NCI-H187 (cell line): Measurements from ENCODE around the gene DNAJC4.
A peak's percentile ranks its signal among the peaks of the same experiment; 100 is the strongest.
"Not testable (repeated sequence)": the region's sequence is repeated elsewhere in the genome, so short reads cannot be mapped to it uniquely, and the experiment has no call there.

Experiments
- DNase-seq, 2 experiments: peaks; one replicate each; lab custom pipeline; 2025; lab: John Stamatoyannopoulos, UW

The DNAJC4 gene

GRCh38 chr11:64245797-64246620 is 15.7 kb downstream of the DNAJC4 start:
- no peak for DNase-seq

GRCh38 chr11:64246621-64246870 is 16.2 kb downstream of the DNAJC4 start:
- not testable (repeated sequence) for DNase-seq

GRCh38 chr11:64246871-64247728 is 16.8 kb downstream of the DNAJC4 start, which contains the start of gene PPP1R14B:
Gene PPP1R14B (minus strand): TSS chr11:64246943. CDS start chr11:64246673, 270 bp downstream.
- DNase-seq: peak; percentile 40 to 71

- DNase-seq: no peak
Observed at GRCh38 chr11:64247729-64248531, 17.6 kb downstream of the DNAJC4 start.

- no peak for DNase-seq
Observed at GRCh38 chr11:64248578-64248977, 18.2 kb downstream of the DNAJC4 start.

GRCh38 chr11:64249038-64249437 is 18.7 kb downstream of the DNAJC4 start:
- DNase-seq: no peak

GRCh38 chr11:64249563-64250414 is 19.4 kb downstream of the DNAJC4 start:
- DNase-seq: no peak

GRCh38 chr11:64250415-64251015 is 20.2 kb downstream of the DNAJC4 start:
- peak in 1 of 2 experiments; percentile 33 for DNase-seq

- peak in 1 of 2 experiments; percentile 14 for DNase-seq
Observed at GRCh38 chr11:64251016-64251752, 20.8 kb downstream of the DNAJC4 start, which contains the start of gene PLCB3. Gene PLCB3 (plus strand): TSS chr11:64251530. CDS start chr11:64251650, 120 bp downstream.

GRCh38 chr11:64251753-64252002 is 21.3 kb downstream of the DNAJC4 start:
- no peak for DNase-seq

GRCh38 chr11:64252003-64252872 is 21.9 kb downstream of the DNAJC4 start:
- no peak for DNase-seq

GRCh38 chr11:64253043-64253442 is 22.7 kb downstream of the DNAJC4 start:
- DNase-seq: no peak

GRCh38 chr11:64253481-64253880 is 23.1 kb downstream of the DNAJC4 start:
- DNase-seq: no peak

- DNase-seq: no peak
Observed at GRCh38 chr11:64254326-64254725, 24.0 kb downstream of the DNAJC4 start.

GRCh38 chr11:64255135-64256128 is 25.1 kb downstream of the DNAJC4 start:
- no peak for DNase-seq

GRCh38 chr11:64256300-64256699 is 26.0 kb downstream of the DNAJC4 start:
- no peak for DNase-seq

GRCh38 chr11:64258356-64258755 is 28.0 kb downstream of the DNAJC4 start:
- no peak for DNase-seq

GRCh38 chr11:64258946-64259532 is 28.7 kb downstream of the DNAJC4 start:
- no peak for DNase-seq
